Ishikawa (cell line): ENCODE data around the gene MAPK8IP1.

Experiments
- EP300 ChIP-seq: IDR thresholded peaks from 2 replicates; pipeline ENCODE4 v1.6.1; 2012; ENCODE audit warnings: borderline replicate concordance
- FOXM1 ChIP-seq: IDR thresholded peaks from 2 replicates; pipeline ENCODE4 v1.6.1; 2012; ENCODE audit warnings: low read depth, borderline replicate concordance
- NFIC ChIP-seq: IDR thresholded peaks from 2 replicates; pipeline ENCODE4 v1.6.1; 2012
- RAD21 ChIP-seq: IDR thresholded peaks from 2 replicates; pipeline ENCODE4 v1.6.1; 2012; ENCODE audit warnings: low read depth
- REST ChIP-seq: IDR thresholded peaks from 2 replicates; pipeline ENCODE4 v1.6.1; 2012; ENCODE audit warnings: low read depth, mild to moderate bottlenecking
- TAF1 ChIP-seq: IDR thresholded peaks from 2 replicates; pipeline ENCODE4 v1.6.1; 2012; ENCODE audit warnings: low read depth, mild to moderate bottlenecking
- TEAD4 ChIP-seq: IDR thresholded peaks from 2 replicates; pipeline ENCODE4 v1.6.1; 2012
- YY1 ChIP-seq: IDR thresholded peaks from 2 replicates; pipeline ENCODE4 v1.6.1; 2012; ENCODE audit warnings: low read depth
- TF ChIP-seq, protein P1 (sequence below): IDR thresholded peaks from 2 replicates; pipeline ENCODE4 v1.6.1; 2012

- TF ChIP-seq REST (no peak), EP300 (no peak), NFIC (no peak), YY1 (no peak), FOXM1 (no peak), RAD21 (no peak), TAF1 (no peak), TEAD4 (no peak)
- TF ChIP-seq, protein P1, sequence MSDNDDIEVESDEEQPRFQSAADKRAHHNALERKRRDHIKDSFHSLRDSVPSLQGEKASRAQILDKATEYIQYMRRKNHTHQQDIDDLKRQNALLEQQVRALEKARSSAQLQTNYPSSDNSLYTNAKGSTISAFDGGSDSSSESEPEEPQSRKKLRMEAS, result no peak
Measured at GRCh38 chr11:45847911-45848316, 37.5 kb upstream of the MAPK8IP1 start.
